Measurements from ENCODE around the gene LRRC3C.

Gene LRRC3C

GRCh38 chr17:39908789-39909352 is 18.7 kb upstream of the LRRC3C start:
- no peak for TF ChIP-seq CTCF (IDR thresholded peaks at IDR 0.05)
- no peaks in the 10 kb centered on the region for H3K36me3 ChIP-seq (ENCODE audit: control insufficient read depth, insufficient read depth, low read length)
- H3K4me1 ChIP-seq: no peaks in the 10 kb centered on the region
- no peak overlapping the region for H3K4me2 ChIP-seq (ENCODE audit: low read length)
- H3K27ac ChIP-seq: no peak overlapping the region
- H3K4me3 ChIP-seq (ENCODE audit: low read depth, low read length): no peak overlapping the region
- H2AFZ ChIP-seq: no peak overlapping the region
- H3K9ac ChIP-seq: no peak overlapping the region
- no peaks in the 10 kb centered on the region for H3K79me2 ChIP-seq
- no peaks in the 10 kb centered on the region for H3K9me3 ChIP-seq (ENCODE audit: control insufficient read depth, low read length)
- no peaks in the 10 kb centered on the region for H3K27me3 ChIP-seq (ENCODE audit: control insufficient read depth, insufficient read depth, low read length)

- no peaks in the 10 kb centered on the region for H3K79me2 ChIP-seq
- no peak for TF ChIP-seq CTCF (IDR thresholded peaks at IDR 0.05)
- H3K36me3 ChIP-seq (ENCODE audit: control insufficient read depth, insufficient read depth, low read length): no peaks in the 10 kb centered on the region
These were observed 13.5 kb upstream of the LRRC3C start for GRCh38 chr17:39913989-39914388.

GRCh38 chr17:39915559-39915958 is 12.0 kb upstream of the LRRC3C start:
- Histone ChIP-seq H3K27ac (no peak overlapping the region), H3K4me3 (ENCODE audit: low read depth, low read length) (no peak overlapping the region), H3K9ac (no peak overlapping the region), H2AFZ (no peak overlapping the region), H3K27me3 (ENCODE audit: control insufficient read depth, insufficient read depth, low read length) (no peaks in the 10 kb centered on the region), H3K79me2 (no peaks in the 10 kb centered on the region), H3K4me1 (no peaks in the 10 kb centered on the region), H3K4me2 (ENCODE audit: low read length) (no peak overlapping the region), H3K9me3 (ENCODE audit: control insufficient read depth, low read length) (no peaks in the 10 kb centered on the region), H3K36me3 (ENCODE audit: control insufficient read depth, insufficient read depth, low read length) (no peaks in the 10 kb centered on the region)
- no peak for TF ChIP-seq CTCF (IDR thresholded peaks at IDR 0.05)

More at GRCh38 chr17:39913989-39914388, 13.5 kb upstream of the LRRC3C start:
- Histone ChIP-seq H3K4me2 (ENCODE audit: low read length) (no peak overlapping the region), H3K27me3 (ENCODE audit: control insufficient read depth, insufficient read depth, low read length) (no peaks in the 10 kb centered on the region), H3K9me3 (ENCODE audit: control insufficient read depth, low read length) (no peaks in the 10 kb centered on the region), H3K4me3 (ENCODE audit: low read depth, low read length) (no peak overlapping the region), H3K27ac (no peak overlapping the region), H2AFZ (no peak overlapping the region), H3K4me1 (no peaks in the 10 kb centered on the region), H3K9ac (no peak overlapping the region)

- Histone ChIP-seq H2AFZ (no peak overlapping the region), H3K9ac (no peak overlapping the region), H3K4me2 (ENCODE audit: low read length) (no peak overlapping the region), H3K27ac (no peak overlapping the region), H3K4me3 (ENCODE audit: low read depth, low read length) (no peak overlapping the region), H3K9me3 (ENCODE audit: control insufficient read depth, low read length) (no peaks in the 10 kb centered on the region), H3K79me2 (no peaks in the 10 kb centered on the region), H3K27me3 (ENCODE audit: control insufficient read depth, insufficient read depth, low read length) (no peaks in the 10 kb centered on the region), H3K36me3 (ENCODE audit: control insufficient read depth, insufficient read depth, low read length) (no peaks in the 10 kb centered on the region), H3K4me1 (no peaks in the 10 kb centered on the region)
- TF ChIP-seq CTCF (IDR thresholded peaks at IDR 0.05): no peak
These were observed 10.6 kb upstream of the LRRC3C start for GRCh38 chr17:39916918-39917317.

- H3K27me3 ChIP-seq (ENCODE audit: control insufficient read depth, insufficient read depth, low read length): no peaks in the 10 kb centered on the region
- no peak overlapping the region for H3K4me3 ChIP-seq (ENCODE audit: low read depth, low read length)
- H2AFZ ChIP-seq: no peak overlapping the region
- H3K4me1 ChIP-seq: no peaks in the 10 kb centered on the region
- H3K79me2 ChIP-seq: no peaks in the 10 kb centered on the region
- H3K9me3 ChIP-seq (ENCODE audit: control insufficient read depth, low read length): no peaks in the 10 kb centered on the region
- no peak for TF ChIP-seq CTCF (IDR thresholded peaks at IDR 0.05)
- H3K9ac ChIP-seq: no peak overlapping the region
- no peaks in the 10 kb centered on the region for H3K36me3 ChIP-seq (ENCODE audit: control insufficient read depth, insufficient read depth, low read length)
- H3K4me2 ChIP-seq (ENCODE audit: low read length): no peak overlapping the region
- H3K27ac ChIP-seq: no peak overlapping the region
These were observed 8.3 kb upstream of the LRRC3C start for GRCh38 chr17:39919087-39919683.

All from parathyroid adenoma (tissue), 2 donors.